Liver (tissue), 9 donors: ENCODE measurements around the gene JAM2. TPM values are rescaled to one million over a fixed set of nuclear protein-coding genes. Genes with fewer than 3 reads are reported as not detected.

Source experiments
- DNase-seq: peaks from one replicate; pipeline ENCODE4 v3.0.0-alpha.2; 2017; ENCODE audit warnings: low spot score
- H3K27ac ChIP-seq, 2 donors: one replicate each; pipeline ENCODE4 v1.7.0; 2013; ENCODE audit warnings: inconsistent platforms in 2 of 2, low read length in 2 of 2, control low read depth in 1 of 2, low read depth in 1 of 2, mild to moderate bottlenecking in 1 of 2
- H3K27me3 ChIP-seq, 4 donors: one replicate each; pipeline versions ENCODE4 v1.6.1 to v1.7.0; 2013; ENCODE audit warnings: low read length in 3 of 4, inconsistent platforms in 1 of 4, mild to moderate bottlenecking in 1 of 4, moderate library complexity in 1 of 4; ENCODE audit not compliant: control insufficient read depth in 4 of 4, insufficient read depth in 4 of 4
- H3K36me3 ChIP-seq, 4 donors: one replicate each; pipeline versions ENCODE4 v1.6.1 to v1.7.0; 2013; ENCODE audit warnings: low read length in 3 of 4, mild to moderate bottlenecking in 3 of 4, low read depth in 1 of 4, moderate library complexity in 1 of 4; ENCODE audit not compliant: control insufficient read depth in 4 of 4, insufficient read depth in 3 of 4
- H3K4me1 ChIP-seq, 4 donors: one replicate each; pipeline versions ENCODE4 v1.6.1 to v1.7.0; 2013; ENCODE audit warnings: low read length in 3 of 4, mild to moderate bottlenecking in 3 of 4, moderate library complexity in 1 of 4; ENCODE audit not compliant: control insufficient read depth in 4 of 4, insufficient read depth in 4 of 4
- H3K4me3 ChIP-seq, 3 donors: one replicate each; pipeline versions ENCODE4 v1.6.1 to v1.7.0; 2013; ENCODE audit warnings: low read length in 3 of 3, control low read depth in 1 of 3, low read depth in 1 of 3, mild to moderate bottlenecking in 1 of 3
- H3K9ac ChIP-seq, 2 donors: one replicate each; pipeline ENCODE4 v1.7.0; 2013; ENCODE audit warnings: low read length in 2 of 2, mild to moderate bottlenecking in 2 of 2, moderate library complexity in 2 of 2, control low read depth in 1 of 2, low read depth in 1 of 2
- H3K9me3 ChIP-seq, 4 donors: one replicate each; pipeline versions ENCODE4 v1.6.1 to v1.7.0; 2013; ENCODE audit warnings: low read length in 3 of 4; ENCODE audit not compliant: control insufficient read depth in 4 of 4
- EGR1 ChIP-seq, 2 donors: IDR thresholded peaks; 2 replicates each; pipeline ENCODE4 v1.6.1; 2016 to 2018; ENCODE audit warnings: antibody characterized with exemption in 2 of 2, low read depth in 2 of 2
- FOXA1 ChIP-seq: IDR thresholded peaks from 2 replicates; pipeline ENCODE4 v1.6.1; 2016; ENCODE audit warnings: antibody characterized with exemption
- FOXA2 ChIP-seq: IDR thresholded peaks from 2 replicates; pipeline ENCODE4 v1.6.1; 2016; ENCODE audit warnings: antibody characterized with exemption
- HNF4A ChIP-seq, 2 donors: conservative IDR thresholded peaks; 2 replicates each; pipeline ENCODE4 v1.6.1; 2016; ENCODE audit warnings: antibody characterized with exemption in 2 of 2, mild to moderate bottlenecking in 2 of 2
- HNF4G ChIP-seq: IDR thresholded peaks from 2 replicates; pipeline ENCODE4 v1.6.1; 2016; ENCODE audit warnings: antibody characterized with exemption
- JUND ChIP-seq, 2 donors: IDR thresholded peaks; 2 replicates each; pipeline ENCODE4 v1.6.1; 2016; ENCODE audit warnings: antibody characterized with exemption in 2 of 2
- NR2F2 ChIP-seq: IDR thresholded peaks from 2 replicates; pipeline ENCODE4 v1.6.1; 2016; ENCODE audit warnings: antibody characterized with exemption
- RAD21 ChIP-seq, 2 donors: IDR thresholded peaks; 2 replicates each; pipeline ENCODE4 v1.6.1; 2016; ENCODE audit warnings: antibody characterized with exemption in 2 of 2, mild to moderate bottlenecking in 2 of 2
- RXRA ChIP-seq, 2 donors: IDR thresholded peaks; 2 replicates each; pipeline ENCODE4 v1.6.1; 2017 to 2018; ENCODE audit warnings: antibody characterized with exemption in 2 of 2, mild to moderate bottlenecking in 1 of 2
- SP1 ChIP-seq: IDR thresholded peaks from 2 replicates; pipeline ENCODE4 v1.6.1; 2018; ENCODE audit warnings: antibody characterized with exemption, mild to moderate bottlenecking
- TAF1 ChIP-seq: conservative IDR thresholded peaks from 2 replicates; pipeline ENCODE4 v1.6.1; 2016; ENCODE audit warnings: antibody characterized with exemption, mild to moderate bottlenecking
- YY1 ChIP-seq: IDR thresholded peaks from 2 replicates; pipeline ENCODE4 v1.6.1; 2016; ENCODE audit warnings: antibody characterized with exemption, mild to moderate bottlenecking
- WGBS: extraction: QIAGEN DNeasy Blood & Tissue Kit; methylation state at CpG from one replicate; pipeline ENCODE4 v1.1.7; 2013; 5-methylcytosine and 5-hydroxymethylcytosine counted together
- polyA plus RNA-seq, 2 donors: library from polyadenylated mRNA; stranded (reverse) in 1 of 2; unstranded in 1 of 2; fragments of 200-250 nt in 1 of 2; fragments of >200 nt in 1 of 2; fragmentation: Nextera tagmentation in 1 of 2; extraction: Ambion mirVana in 1 of 2; gene quantifications; one replicate each; pipeline versions ENCODE4 v1.2.1 to v1.2.3, GENCODE V29; 2013 to 2015
- total RNA-seq, 2 donors: library from RNA; depleted of rRNA; stranded (reverse); fragments of >200 nt; gene quantifications; one replicate each; pipeline ENCODE4 v1.2.3, GENCODE V29; 2014
- TF ChIP-seq, protein P1 (sequence below): IDR thresholded peaks from 2 replicates; pipeline ENCODE4 v1.6.1; 2016; ENCODE audit warnings: antibody characterized with exemption, mild to moderate bottlenecking
- TF ChIP-seq, protein P2 (sequence below): IDR thresholded peaks from 2 replicates; pipeline ENCODE4 v1.6.1; 2016; ENCODE audit warnings: antibody characterized with exemption
- TF ChIP-seq, protein P3 (sequence below): fragments of 150-350 bp; IDR thresholded peaks from 2 replicates; pipeline ENCODE4 v1.5.1; 2017; ENCODE audit warnings: improper control_type of control experiment, low read depth, low read length; ENCODE audit not compliant: missing input control
- TF ChIP-seq, protein P4 (sequence below): IDR thresholded peaks from 2 replicates; pipeline ENCODE4 v1.6.1; 2016; ENCODE audit warnings: antibody characterized with exemption
- TF ChIP-seq, protein P5 (sequence below): IDR thresholded peaks from 2 replicates; pipeline ENCODE4 v1.6.1; 2016; ENCODE audit warnings: antibody characterized with exemption
- donor health status: healthy.
- donor health status: healthy.
- donor health status: healthy.
- donor health status: healthy.
- donor health status: healthy.

The JAM2 gene
- total and polyA plus RNA-seq, 4 donors: 0.89 to 2.0 (median 1.3) TPM

DNA sequence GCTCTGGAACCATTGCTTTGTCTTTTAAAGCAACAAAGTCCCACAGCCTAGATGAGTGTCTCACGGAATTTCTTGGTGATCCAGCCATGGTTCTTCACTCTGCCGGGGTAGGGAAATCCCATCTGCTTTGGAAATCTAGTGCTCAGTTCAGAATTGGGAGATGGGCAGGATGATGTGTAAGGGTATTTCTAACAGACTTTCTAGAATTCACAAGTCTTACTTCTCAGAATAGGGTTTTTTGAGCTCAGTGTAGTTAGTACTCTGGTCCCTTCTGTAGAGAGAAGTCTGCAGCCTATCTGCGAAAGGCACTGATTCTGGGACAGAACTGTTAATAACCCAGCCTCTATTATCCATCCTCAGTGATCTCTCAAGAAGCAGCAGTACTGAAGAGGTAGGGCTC, 121.0 kb downstream of the JAM2 start:
- DNase-seq: no peak
- Histone ChIP-seq H3K9me3 (no peaks in the 10 kb centered on the region), H3K27me3 (no peaks in the 10 kb centered on the region), H3K9ac (no peak overlapping the region), H3K4me3 (no peak overlapping the region), H3K4me1 (no peaks in the 10 kb centered on the region), H3K27ac (no peak overlapping the region), H3K36me3 (peaks cover 10 to 51% (median 35%) of the 10 kb centered on the region in 4 donors)
- WGBS: 97% methylated on average over 3 of the region's 3 CpGs
- TF ChIP-seq EGR1 (IDR thresholded peaks at IDR 0.05; ENCODE audit: low read depth in 2 of 2): no peak
- TF ChIP-seq, protein P1, sequence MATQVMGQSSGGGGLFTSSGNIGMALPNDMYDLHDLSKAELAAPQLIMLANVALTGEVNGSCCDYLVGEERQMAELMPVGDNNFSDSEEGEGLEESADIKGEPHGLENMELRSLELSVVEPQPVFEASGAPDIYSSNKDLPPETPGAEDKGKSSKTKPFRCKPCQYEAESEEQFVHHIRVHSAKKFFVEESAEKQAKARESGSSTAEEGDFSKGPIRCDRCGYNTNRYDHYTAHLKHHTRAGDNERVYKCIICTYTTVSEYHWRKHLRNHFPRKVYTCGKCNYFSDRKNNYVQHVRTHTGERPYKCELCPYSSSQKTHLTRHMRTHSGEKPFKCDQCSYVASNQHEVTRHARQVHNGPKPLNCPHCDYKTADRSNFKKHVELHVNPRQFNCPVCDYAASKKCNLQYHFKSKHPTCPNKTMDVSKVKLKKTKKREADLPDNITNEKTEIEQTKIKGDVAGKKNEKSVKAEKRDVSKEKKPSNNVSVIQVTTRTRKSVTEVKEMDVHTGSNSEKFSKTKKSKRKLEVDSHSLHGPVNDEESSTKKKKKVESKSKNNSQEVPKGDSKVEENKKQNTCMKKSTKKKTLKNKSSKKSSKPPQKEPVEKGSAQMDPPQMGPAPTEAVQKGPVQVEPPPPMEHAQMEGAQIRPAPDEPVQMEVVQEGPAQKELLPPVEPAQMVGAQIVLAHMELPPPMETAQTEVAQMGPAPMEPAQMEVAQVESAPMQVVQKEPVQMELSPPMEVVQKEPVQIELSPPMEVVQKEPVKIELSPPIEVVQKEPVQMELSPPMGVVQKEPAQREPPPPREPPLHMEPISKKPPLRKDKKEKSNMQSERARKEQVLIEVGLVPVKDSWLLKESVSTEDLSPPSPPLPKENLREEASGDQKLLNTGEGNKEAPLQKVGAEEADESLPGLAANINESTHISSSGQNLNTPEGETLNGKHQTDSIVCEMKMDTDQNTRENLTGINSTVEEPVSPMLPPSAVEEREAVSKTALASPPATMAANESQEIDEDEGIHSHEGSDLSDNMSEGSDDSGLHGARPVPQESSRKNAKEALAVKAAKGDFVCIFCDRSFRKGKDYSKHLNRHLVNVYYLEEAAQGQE: no peak
- TF ChIP-seq JUND (IDR thresholded peaks at IDR 0.05): no peak
- TF ChIP-seq SP1: no peak
- TF ChIP-seq FOXA2: no peak
- no peak for TF ChIP-seq NR2F2
- TF ChIP-seq HNF4A (conservative IDR thresholded peaks at IDR 0.05): no peak
- TF ChIP-seq TAF1: no peak
- no peak for TF ChIP-seq RXRA (IDR thresholded peaks at IDR 0.05)

DNA sequence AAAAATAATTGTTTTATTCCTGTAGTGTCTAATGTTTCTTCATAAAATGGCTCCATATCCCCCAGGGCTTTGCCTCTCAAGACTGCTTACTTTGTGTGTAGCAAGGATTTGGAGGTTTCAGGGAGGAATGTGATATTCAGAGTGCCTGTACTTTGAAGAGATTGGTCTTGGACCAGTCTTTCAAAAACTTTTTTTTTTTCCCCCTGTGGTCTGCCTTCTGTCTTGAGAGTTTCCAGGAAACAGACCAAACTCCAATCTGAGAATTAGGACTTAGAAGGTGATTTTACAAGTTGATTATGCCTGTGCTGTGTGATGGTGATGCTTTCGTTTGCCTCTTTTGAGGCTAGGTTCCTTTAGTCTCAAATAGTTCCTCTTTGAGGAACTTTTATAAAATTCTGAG, 121.6 kb downstream of the JAM2 start:
- no peak overlapping the region for H3K4me3 ChIP-seq
- no peak overlapping the region for H3K27ac ChIP-seq
- whole genome bisulfite sequencing: 99% methylated on average over 1 of the region's 1 CpG
- TF ChIP-seq NR2F2: no peak
- TF ChIP-seq, protein P2, sequence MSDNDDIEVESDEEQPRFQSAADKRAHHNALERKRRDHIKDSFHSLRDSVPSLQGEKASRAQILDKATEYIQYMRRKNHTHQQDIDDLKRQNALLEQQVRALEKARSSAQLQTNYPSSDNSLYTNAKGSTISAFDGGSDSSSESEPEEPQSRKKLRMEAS: no peak
- no peak for TF ChIP-seq HNF4A (conservative IDR thresholded peaks at IDR 0.05)
- TF ChIP-seq, protein P3, sequence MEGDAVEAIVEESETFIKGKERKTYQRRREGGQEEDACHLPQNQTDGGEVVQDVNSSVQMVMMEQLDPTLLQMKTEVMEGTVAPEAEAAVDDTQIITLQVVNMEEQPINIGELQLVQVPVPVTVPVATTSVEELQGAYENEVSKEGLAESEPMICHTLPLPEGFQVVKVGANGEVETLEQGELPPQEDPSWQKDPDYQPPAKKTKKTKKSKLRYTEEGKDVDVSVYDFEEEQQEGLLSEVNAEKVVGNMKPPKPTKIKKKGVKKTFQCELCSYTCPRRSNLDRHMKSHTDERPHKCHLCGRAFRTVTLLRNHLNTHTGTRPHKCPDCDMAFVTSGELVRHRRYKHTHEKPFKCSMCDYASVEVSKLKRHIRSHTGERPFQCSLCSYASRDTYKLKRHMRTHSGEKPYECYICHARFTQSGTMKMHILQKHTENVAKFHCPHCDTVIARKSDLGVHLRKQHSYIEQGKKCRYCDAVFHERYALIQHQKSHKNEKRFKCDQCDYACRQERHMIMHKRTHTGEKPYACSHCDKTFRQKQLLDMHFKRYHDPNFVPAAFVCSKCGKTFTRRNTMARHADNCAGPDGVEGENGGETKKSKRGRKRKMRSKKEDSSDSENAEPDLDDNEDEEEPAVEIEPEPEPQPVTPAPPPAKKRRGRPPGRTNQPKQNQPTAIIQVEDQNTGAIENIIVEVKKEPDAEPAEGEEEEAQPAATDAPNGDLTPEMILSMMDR: no peak
- TF ChIP-seq, protein P4, sequence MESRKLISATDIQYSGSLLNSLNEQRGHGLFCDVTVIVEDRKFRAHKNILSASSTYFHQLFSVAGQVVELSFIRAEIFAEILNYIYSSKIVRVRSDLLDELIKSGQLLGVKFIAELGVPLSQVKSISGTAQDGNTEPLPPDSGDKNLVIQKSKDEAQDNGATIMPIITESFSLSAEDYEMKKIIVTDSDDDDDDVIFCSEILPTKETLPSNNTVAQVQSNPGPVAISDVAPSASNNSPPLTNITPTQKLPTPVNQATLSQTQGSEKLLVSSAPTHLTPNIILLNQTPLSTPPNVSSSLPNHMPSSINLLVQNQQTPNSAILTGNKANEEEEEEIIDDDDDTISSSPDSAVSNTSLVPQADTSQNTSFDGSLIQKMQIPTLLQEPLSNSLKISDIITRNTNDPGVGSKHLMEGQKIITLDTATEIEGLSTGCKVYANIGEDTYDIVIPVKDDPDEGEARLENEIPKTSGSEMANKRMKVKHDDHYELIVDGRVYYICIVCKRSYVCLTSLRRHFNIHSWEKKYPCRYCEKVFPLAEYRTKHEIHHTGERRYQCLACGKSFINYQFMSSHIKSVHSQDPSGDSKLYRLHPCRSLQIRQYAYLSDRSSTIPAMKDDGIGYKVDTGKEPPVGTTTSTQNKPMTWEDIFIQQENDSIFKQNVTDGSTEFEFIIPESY: no peak
- TF ChIP-seq, protein P5, sequence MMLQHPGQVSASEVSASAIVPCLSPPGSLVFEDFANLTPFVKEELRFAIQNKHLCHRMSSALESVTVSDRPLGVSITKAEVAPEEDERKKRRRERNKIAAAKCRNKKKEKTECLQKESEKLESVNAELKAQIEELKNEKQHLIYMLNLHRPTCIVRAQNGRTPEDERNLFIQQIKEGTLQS: no peak
- TF ChIP-seq RXRA (IDR thresholded peaks at IDR 0.05): no peak
- TF ChIP-seq JUND (IDR thresholded peaks at IDR 0.05): no peak
- no peak for TF ChIP-seq YY1
- no peak for TF ChIP-seq HNF4G
- TF ChIP-seq TAF1: no peak
- TF ChIP-seq, protein P1: no peak
- TF ChIP-seq FOXA2: no peak
- TF ChIP-seq EGR1 (IDR thresholded peaks at IDR 0.05; ENCODE audit: low read depth in 2 of 2): no peak
- no peak for TF ChIP-seq FOXA1
- TF ChIP-seq SP1: no peak
- no peak for TF ChIP-seq RAD21 (IDR thresholded peaks at IDR 0.05)
- H3K36me3 ChIP-seq: peaks cover 11 to 57% (median 37%) of the 10 kb centered on the region in 4 donors
- no peaks in the 10 kb centered on the region for H3K9me3 ChIP-seq
- DNase-seq: no peak
- no peak overlapping the region for H3K9ac ChIP-seq
- no peaks in the 10 kb centered on the region for H3K4me1 ChIP-seq
- H3K27me3 ChIP-seq: no peaks in the 10 kb centered on the region
